ENCODE measurements around the gene SNRPA. TPM values are rescaled to one million over a fixed set of nuclear protein-coding genes. Genes with fewer than 3 reads are reported as not detected.
"Not testable (repeated sequence)": the region's sequence is repeated elsewhere in the genome, so short reads cannot be mapped to it uniquely, and the experiment has no call there.

The SNRPA gene
- total RNA-seq, 1 donor from 2014 or later: 126 TPM

DNA sequence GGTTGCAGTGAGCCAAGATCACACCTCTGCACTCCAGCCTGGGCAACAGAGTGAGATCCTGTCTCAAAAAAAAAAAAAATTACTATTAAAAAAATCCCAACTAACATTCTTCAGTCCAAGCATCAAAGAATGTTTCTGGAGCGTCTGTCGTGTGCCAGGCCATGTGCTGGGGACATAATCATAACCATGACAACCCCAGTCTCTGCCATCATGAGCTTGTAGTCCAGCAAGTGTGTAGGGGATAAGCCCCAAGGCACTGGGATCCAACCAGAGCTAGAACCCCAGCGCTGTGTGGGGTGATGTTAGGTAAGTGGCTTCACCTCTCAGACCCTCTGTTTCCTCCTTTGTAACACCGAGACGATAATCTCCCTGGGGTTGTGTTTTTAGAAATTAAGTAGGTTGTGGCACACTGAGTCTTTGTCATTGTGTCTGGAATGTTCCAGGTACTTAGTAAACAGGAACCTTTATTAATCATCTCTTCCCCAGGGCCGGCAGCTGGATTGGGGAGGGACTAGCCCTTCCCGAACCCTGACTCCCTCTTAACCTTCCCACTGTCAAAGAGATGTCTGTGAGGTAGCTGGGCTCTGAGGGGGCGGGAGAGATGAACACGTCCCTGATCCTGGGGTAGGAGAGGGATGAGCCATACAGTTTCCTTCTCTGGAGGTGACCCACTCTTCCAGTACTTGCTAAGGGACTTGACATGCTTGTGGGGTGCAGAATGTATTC, 28.9 kb upstream of the SNRPA start:
- peaks cover 19% of the 10 kb centered on the region for H3K36me3 Mint-ChIP-seq (ENCODE audit: insufficient read depth)
- peaks cover 24% of the 10 kb centered on the region for H3K4me1 Mint-ChIP-seq (ENCODE audit: low read depth)
- peak overlapping the region; percentile 40 for H3K27ac Mint-ChIP-seq
- no peaks in the 10 kb centered on the region for H3K27me3 Mint-ChIP-seq
- H3K9me3 Mint-ChIP-seq (ENCODE audit: low read depth): no peaks in the 10 kb centered on the region
- TF ChIP-seq, protein P1, sequence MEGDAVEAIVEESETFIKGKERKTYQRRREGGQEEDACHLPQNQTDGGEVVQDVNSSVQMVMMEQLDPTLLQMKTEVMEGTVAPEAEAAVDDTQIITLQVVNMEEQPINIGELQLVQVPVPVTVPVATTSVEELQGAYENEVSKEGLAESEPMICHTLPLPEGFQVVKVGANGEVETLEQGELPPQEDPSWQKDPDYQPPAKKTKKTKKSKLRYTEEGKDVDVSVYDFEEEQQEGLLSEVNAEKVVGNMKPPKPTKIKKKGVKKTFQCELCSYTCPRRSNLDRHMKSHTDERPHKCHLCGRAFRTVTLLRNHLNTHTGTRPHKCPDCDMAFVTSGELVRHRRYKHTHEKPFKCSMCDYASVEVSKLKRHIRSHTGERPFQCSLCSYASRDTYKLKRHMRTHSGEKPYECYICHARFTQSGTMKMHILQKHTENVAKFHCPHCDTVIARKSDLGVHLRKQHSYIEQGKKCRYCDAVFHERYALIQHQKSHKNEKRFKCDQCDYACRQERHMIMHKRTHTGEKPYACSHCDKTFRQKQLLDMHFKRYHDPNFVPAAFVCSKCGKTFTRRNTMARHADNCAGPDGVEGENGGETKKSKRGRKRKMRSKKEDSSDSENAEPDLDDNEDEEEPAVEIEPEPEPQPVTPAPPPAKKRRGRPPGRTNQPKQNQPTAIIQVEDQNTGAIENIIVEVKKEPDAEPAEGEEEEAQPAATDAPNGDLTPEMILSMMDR (IDR thresholded peaks at IDR 0.05; ENCODE audit: unreplicated experiment): no peak
- DNase-seq (ENCODE audit: low spot score, unreplicated experiment): no peak
- H3K4me3 Mint-ChIP-seq (ENCODE audit: low read depth): no peak overlapping the region

DNA sequence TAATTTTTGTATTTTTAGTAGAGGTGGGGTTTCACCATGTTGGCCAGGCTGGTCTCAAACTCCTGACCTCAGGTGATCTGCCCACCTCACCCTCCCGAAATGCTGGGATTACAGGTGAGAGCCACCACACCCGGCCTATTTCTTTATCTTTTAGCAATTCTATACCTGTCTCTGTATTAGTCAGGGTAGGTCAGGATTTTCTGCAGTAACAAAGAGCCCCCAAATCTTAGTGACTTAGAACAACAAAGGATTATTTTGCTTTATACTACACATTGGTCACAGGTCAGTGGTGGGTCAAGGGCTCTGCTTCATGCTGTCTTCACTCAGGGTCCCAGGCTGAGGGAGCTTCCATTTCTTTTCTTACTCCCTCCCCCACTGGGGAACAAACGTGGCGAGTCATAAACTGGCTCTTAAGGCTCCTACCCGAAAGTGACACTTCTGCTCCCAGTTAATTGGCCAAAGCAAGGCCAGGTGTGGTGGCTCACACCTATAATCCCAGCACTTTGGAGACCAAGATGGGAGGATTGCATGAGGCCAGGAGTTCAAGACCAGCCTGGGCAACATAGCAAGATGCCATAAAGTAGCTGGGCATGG, 27.2 kb upstream of the SNRPA start:
- no peak overlapping the region for H3K4me3 Mint-ChIP-seq (ENCODE audit: low read depth)

DNA sequence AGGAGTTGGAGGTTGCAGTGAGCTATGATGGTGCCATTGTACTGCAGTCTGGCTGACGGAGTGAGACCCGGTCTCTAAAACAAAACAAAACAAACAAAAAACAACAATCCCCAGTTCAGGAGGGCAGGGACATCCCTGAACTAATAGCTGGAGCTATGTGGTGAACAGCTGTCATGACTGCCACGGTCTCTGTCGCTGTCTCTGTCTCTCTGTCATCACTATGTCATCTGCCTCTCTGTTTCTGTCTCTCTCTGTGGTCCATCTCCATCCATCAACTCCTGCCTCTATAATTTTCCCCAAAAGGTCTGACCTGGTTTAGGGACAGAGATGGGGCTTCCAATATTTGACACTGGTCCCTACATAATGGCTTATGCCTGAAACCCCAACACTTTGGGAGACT, 26.7 kb upstream of the SNRPA start:
- DNase-seq (ENCODE audit: low spot score, unreplicated experiment): no peak
- H3K4me1 Mint-ChIP-seq (ENCODE audit: low read depth): peaks cover 18% of the 10 kb centered on the region
- no peak overlapping the region for H3K27ac Mint-ChIP-seq
- H3K36me3 Mint-ChIP-seq (ENCODE audit: insufficient read depth): peaks cover 22% of the 10 kb centered on the region
- H3K9me3 Mint-ChIP-seq (ENCODE audit: low read depth): no peaks in the 10 kb centered on the region
- H3K4me3 Mint-ChIP-seq (ENCODE audit: low read depth): no peak overlapping the region
- H3K27me3 Mint-ChIP-seq: no peaks in the 10 kb centered on the region
- TF ChIP-seq, protein P1 (IDR thresholded peaks at IDR 0.05; ENCODE audit: unreplicated experiment): no peak

More for the DNA sequence above, 27.2 kb upstream of the SNRPA start:
- Mint-ChIP-seq H3K9me3 (ENCODE audit: low read depth) (no peaks in the 10 kb centered on the region), H3K4me1 (ENCODE audit: low read depth) (peaks cover 19% of the 10 kb centered on the region), H3K27me3 (no peaks in the 10 kb centered on the region), H3K27ac (no peak overlapping the region), H3K36me3 (ENCODE audit: insufficient read depth) (peaks cover 22% of the 10 kb centered on the region)
- DNase-seq (ENCODE audit: low spot score, unreplicated experiment): no peak
- TF ChIP-seq, protein P1 (IDR thresholded peaks at IDR 0.05; ENCODE audit: unreplicated experiment): no peak

DNA sequence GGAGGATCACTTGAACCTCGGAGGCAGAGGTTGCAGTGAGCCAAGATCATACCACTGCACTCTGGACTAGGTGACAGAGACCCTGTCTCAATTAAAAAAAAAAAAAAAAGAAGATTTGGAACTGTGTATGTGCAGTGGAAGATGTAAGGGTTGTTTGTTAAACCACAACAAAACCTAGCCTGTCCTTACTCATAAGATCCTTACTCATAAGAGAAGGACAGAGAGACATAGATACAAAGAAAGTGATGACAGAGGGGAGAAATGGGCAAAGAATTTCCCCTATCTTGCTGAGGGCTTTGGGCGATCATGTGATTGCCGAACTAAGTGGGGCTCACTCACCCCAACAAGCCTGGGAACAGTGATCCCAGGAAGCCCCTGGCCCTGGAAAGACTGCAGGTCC, 26.1 kb upstream of the SNRPA start:
- H3K36me3 Mint-ChIP-seq (ENCODE audit: insufficient read depth): peaks cover 22% of the 10 kb centered on the region
- TF ChIP-seq, protein P1 (IDR thresholded peaks at IDR 0.05; ENCODE audit: unreplicated experiment): no peak
- peaks cover 13% of the 10 kb centered on the region for H3K4me1 Mint-ChIP-seq (ENCODE audit: low read depth)
- no peak overlapping the region for H3K27ac Mint-ChIP-seq
- H3K4me3 Mint-ChIP-seq (ENCODE audit: low read depth): no peak overlapping the region
- no peaks in the 10 kb centered on the region for H3K9me3 Mint-ChIP-seq (ENCODE audit: low read depth)
- DNase-seq (ENCODE audit: low spot score, unreplicated experiment): no peak
- H3K27me3 Mint-ChIP-seq: no peaks in the 10 kb centered on the region

DNA sequence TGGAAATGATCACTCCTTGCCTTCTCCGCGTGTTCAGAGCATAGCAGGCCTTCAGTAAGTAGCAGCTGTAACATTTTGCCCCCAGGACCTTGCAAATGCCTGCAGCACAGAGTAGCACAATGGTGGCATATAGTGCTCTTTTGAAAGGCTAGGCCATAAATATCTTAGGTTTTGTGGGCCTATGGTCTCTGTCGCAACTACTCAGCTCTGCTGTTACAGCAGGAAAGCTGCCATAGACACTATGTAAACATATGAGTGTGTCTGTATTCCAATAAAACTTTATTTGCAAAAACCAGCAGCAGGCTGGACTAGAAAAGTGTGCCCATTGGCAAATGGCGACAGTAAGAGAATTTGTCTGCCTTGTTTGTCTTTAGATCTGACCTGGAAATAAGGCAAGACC, 24.7 kb upstream of the SNRPA start:
- Mint-ChIP-seq H3K9me3 (ENCODE audit: low read depth) (no peaks in the 10 kb centered on the region), H3K4me3 (ENCODE audit: low read depth) (no peak overlapping the region), H3K4me1 (ENCODE audit: low read depth) (peaks cover 1% of the 10 kb centered on the region), H3K36me3 (ENCODE audit: insufficient read depth) (peaks cover 23% of the 10 kb centered on the region), H3K27me3 (no peaks in the 10 kb centered on the region), H3K27ac (no peak overlapping the region)
- DNase-seq (ENCODE audit: low spot score, unreplicated experiment): no peak
- TF ChIP-seq, protein P1 (IDR thresholded peaks at IDR 0.05; ENCODE audit: unreplicated experiment): no peak

DNA sequence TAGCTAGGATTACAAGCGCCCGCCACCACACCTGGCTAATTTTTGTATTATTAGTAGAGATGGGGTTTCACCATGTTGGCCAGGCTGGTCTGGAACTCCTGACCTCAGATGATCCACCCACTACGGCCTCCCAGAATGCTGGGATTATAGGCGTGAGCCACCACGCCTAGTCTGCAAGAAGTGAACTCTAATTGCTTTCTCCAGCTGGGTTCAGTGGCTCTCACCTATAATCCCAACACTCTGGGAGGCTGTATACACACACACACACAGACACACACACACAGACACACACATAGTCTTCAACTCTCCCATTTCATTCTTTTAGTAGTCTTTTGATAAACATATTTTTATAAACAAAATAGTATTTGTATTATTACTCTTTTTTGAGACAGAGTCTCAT, 20.9 kb upstream of the SNRPA start:
- H3K27ac Mint-ChIP-seq; H3K4me1 Mint-ChIP-seq (ENCODE audit: low read depth); H3K9me3 Mint-ChIP-seq (ENCODE audit: low read depth); H3K4me3 Mint-ChIP-seq (ENCODE audit: low read depth); DNase-seq (ENCODE audit: low spot score, unreplicated experiment); H3K27me3 Mint-ChIP-seq: not testable (repeated sequence)
- peaks cover 34% of the 10 kb centered on the region for H3K36me3 Mint-ChIP-seq (ENCODE audit: insufficient read depth)

DNA sequence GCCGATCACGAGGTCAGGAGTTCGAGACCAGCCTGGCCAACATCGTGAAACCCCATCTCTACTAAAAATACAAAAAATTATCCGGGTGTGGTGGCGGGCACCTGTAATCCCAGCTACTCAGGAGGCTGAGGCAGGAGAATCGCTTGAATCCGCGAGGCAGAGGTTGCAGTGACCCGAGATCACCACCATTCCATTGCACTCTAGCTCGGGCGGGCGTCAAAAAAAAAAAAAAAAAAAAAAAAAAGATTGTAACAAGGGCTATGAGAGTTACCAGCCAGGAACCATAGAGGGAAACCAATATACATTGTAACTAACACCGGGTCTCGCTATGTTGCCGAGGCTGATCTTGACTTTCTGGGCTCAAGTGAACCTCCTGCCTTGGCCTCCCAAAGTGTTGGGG, 18.7 kb upstream of the SNRPA start:
- DNase-seq (ENCODE audit: low spot score, unreplicated experiment); H3K9me3 Mint-ChIP-seq (ENCODE audit: low read depth); H3K27ac Mint-ChIP-seq; H3K4me1 Mint-ChIP-seq (ENCODE audit: low read depth); H3K27me3 Mint-ChIP-seq; H3K4me3 Mint-ChIP-seq (ENCODE audit: low read depth): not testable (repeated sequence)
- peaks cover 30% of the 10 kb centered on the region for H3K36me3 Mint-ChIP-seq (ENCODE audit: insufficient read depth)

All from progenitor cell of endocrine pancreas (in vitro differentiated cells).